Upper lobe of left lung (tissue), 6 donors: ENCODE measurements around the gene POLD1. TPM values are rescaled to one million over a fixed set of nuclear protein-coding genes. Genes with fewer than 3 reads are reported as not detected.
"Not testable (repeated sequence)": the region's sequence is repeated elsewhere in the genome, so short reads cannot be mapped to it uniquely, and the experiment has no call there.

ENCODE experiments used
- ATAC-seq, 2 donors: fragments of 200-7000 bp; cut with Tn5 transposase; one replicate each; pipeline ENCODE4 v1.9.1; 2022; ENCODE audit warnings: mild to moderate bottlenecking in 2 of 2, moderate library complexity in 2 of 2; ENCODE audit not compliant: low FRiP score in 2 of 2
- DNase-seq, 2 donors: peaks; one replicate each; pipeline ENCODE4 v3.0.0-alpha.2; 2019 to 2020
- H3K27ac ChIP-seq, 4 donors: fragments of 200-600 bp; sonication (generic); one replicate each; pipeline ENCODE4 v1.5.1; 2016 to 2019
- H3K27me3 ChIP-seq, 4 donors: fragments of 200-600 bp; sonication (generic); one replicate each; pipeline ENCODE4 v1.5.1; 2017 to 2019
- H3K36me3 ChIP-seq, 4 donors: fragments of 200-600 bp; sonication (generic); one replicate each; pipeline ENCODE4 v1.5.1; 2016 to 2019
- H3K4me1 ChIP-seq, 4 donors: fragments of 200-600 bp; sonication (generic); one replicate each; pipeline ENCODE4 v1.5.1; 2018 to 2019
- H3K4me3 ChIP-seq, 4 donors: fragments of 200-600 bp; sonication (generic); one replicate each; pipeline ENCODE4 v1.5.1; 2017 to 2019; ENCODE audit warnings: mild to moderate bottlenecking in 2 of 4, moderate library complexity in 1 of 4
- H3K9me3 ChIP-seq, 4 donors: fragments of 200-600 bp; sonication (generic); one replicate each; pipeline ENCODE4 v1.5.1; 2018 to 2019
- EP300 ChIP-seq, 4 donors: sonication (generic); formaldehyde crosslinking; IDR thresholded peaks; one replicate each; pipeline ENCODE4 v1.5.1; 2017; ENCODE audit warnings: antibody characterized with exemption in 4 of 4, control low read depth in 2 of 4
- POLR2A ChIP-seq, 4 donors: fragments of 450-650 bp; IDR thresholded peaks; one replicate each; pipeline ENCODE4 v1.5.1; 2016 to 2017; ENCODE audit warnings: antibody characterized with exemption in 4 of 4, mild to moderate bottlenecking in 2 of 4
- POLR2AphosphoS5 ChIP-seq, 2 donors: sonication (generic); formaldehyde crosslinking; IDR thresholded peaks; one replicate each; pipeline ENCODE4 v1.5.1; 2017; ENCODE audit warnings: antibody characterized with exemption in 2 of 2
- WGBS, 2 donors: methylation state at CpG; one replicate each; pipeline ENCODE4 v1.1.5; 2017 to 2018; 5-methylcytosine and 5-hydroxymethylcytosine counted together
- total RNA-seq, 6 donors: library from RNA; depleted of rRNA in 4 of 6; stranded (reverse); fragments of >200 nt in 4 of 6; gene quantifications; one replicate each; pipeline versions ENCODE4 v1.1.0 to v1.2.1, GENCODE V29; 2016 to 2021
- TF ChIP-seq, protein P1 (sequence below), 6 experiments: fragments of 450-650 bp in 4 of 6; fragments of 200-600 bp in 2 of 6; sonication (generic) in 2 of 6; IDR thresholded peaks; one replicate each; pipeline ENCODE4 v1.5.1; 2016 to 2019; ENCODE audit warnings: antibody characterized with exemption in 6 of 6
- donor health status: DM: no; HTN: no; CAD: no; lungs with moderate emphysema.
- donor health status: DM: no; HTN: yes; CAD: no; lungs with severe emphysema.

POLD1 gene
- total RNA-seq = 10 to 100 TPM; 20.5 to 66.0 (median 44.0) TPM

DNA sequence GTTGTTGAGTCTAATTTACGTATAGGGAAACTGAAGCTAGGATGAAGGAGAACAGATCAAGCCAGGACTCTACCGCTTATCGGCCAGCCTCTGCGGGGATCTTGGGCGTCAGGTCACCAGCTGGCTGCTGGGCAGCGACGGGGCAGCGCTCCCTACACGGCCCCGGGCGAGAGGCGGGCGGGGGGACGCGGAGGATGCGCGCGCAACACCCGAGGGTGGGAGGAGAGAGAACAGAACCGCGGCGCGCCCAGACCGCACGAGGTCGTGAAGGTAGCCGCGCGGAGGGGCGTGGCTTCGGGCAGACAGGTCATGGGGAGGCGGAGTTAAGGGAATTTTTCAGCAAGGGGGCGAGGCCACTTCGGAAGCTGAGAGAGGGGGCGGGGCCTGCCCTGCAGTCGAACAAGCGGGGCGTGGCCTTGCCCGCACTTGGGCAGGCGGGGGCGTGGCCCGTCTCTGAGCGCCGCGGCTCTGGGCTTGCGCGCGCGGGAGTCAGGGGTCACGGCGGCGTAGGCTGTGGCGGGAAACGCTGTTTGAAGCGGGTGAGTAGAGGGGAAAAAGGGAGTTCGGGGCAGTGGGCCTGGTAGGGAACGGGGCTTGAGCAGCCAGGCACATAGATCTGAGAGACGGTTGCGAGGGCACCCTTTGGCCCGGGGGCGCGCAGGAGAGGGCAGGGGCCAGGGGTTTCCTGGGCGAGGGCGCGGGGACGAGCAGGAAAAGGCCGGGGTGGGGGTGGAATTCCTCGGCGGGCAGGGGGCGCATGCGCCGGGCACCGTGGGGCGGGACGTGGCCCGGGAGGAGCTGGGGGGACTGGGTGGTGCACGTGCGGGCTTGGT, at the start of gene POLD1:
TSS of gene POLD1 (plus strand) at position 496 of the 833 bp plus-strand sequence. CDS start 14,505 bp downstream, outside the sequence.
- H3K4me3 ChIP-seq = peak within 1 kb of the TSS; percentile 64 to 72 (median 68)
- no peaks in the 10 kb centered on the region for H3K27me3 ChIP-seq
- ATAC-seq = peak; percentile 96 to 97
- no peaks in the 10 kb centered on the region for H3K9me3 ChIP-seq
- H3K27ac ChIP-seq = peak within 1 kb of the TSS; percentile 79 to 89 (median 88)
- peak; percentile 98 to 100 for DNase-seq
- peaks cover 19 to 42% (median 37%) of the 10 kb centered on the region in 4 donors for H3K36me3 ChIP-seq
- H3K4me1 ChIP-seq = peaks cover 13 to 44% (median 37%) of the 10 kb centered on the region in 4 donors
- TF ChIP-seq EP300 (IDR thresholded peaks at IDR 0.05) (peak in 1 of 4 donors; percentile 23), POLR2A (IDR thresholded peaks at IDR 0.05) (peak in 1 of 4 donors; percentile 77), POLR2AphosphoS5 (IDR thresholded peaks at IDR 0.05) (peak; percentile 55 to 64)
- TF ChIP-seq, protein P1, sequence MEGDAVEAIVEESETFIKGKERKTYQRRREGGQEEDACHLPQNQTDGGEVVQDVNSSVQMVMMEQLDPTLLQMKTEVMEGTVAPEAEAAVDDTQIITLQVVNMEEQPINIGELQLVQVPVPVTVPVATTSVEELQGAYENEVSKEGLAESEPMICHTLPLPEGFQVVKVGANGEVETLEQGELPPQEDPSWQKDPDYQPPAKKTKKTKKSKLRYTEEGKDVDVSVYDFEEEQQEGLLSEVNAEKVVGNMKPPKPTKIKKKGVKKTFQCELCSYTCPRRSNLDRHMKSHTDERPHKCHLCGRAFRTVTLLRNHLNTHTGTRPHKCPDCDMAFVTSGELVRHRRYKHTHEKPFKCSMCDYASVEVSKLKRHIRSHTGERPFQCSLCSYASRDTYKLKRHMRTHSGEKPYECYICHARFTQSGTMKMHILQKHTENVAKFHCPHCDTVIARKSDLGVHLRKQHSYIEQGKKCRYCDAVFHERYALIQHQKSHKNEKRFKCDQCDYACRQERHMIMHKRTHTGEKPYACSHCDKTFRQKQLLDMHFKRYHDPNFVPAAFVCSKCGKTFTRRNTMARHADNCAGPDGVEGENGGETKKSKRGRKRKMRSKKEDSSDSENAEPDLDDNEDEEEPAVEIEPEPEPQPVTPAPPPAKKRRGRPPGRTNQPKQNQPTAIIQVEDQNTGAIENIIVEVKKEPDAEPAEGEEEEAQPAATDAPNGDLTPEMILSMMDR (IDR thresholded peaks at IDR 0.05) = no peak
- 1% methylated on average over 29 to 54 of the region's 78 CpGs for WGBS, 2 donors

DNA sequence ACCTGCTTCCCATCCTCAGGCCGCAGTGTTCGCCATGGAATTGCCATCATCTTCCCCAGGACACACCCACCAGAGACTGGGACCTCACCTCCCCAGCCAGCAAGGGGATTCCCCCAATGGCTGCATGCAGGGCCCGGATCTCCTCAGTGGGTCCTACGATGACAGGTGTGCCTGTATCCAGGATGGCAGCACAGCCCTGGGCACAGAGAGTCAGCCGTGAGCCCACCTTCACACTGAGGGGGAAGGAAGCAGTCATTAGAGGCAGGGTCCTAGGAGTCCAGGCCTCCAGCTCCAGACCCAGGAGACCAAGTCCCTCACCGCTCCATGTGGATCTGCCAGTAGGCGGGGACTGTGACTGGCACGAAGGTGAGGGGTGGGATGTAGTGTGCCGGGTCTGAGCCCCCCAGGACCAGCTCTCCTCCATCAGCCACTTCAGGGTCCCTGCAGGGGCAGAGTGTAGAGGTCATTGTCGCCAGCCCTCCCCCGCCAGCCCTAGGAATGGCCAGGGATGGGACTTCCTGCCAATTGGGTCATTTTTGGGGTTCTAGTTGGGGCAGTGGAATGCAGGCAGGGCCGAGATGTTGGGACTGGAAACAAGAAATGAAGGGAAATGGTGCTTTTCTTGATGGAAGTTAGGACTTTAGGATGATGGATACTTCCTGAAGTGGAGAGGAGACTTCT, 49.3 kb upstream of the POLD1 start:
- H3K27me3 ChIP-seq = peaks cover 0 to 11% (median 1%) of the 10 kb centered on the region in 4 donors

DNA sequence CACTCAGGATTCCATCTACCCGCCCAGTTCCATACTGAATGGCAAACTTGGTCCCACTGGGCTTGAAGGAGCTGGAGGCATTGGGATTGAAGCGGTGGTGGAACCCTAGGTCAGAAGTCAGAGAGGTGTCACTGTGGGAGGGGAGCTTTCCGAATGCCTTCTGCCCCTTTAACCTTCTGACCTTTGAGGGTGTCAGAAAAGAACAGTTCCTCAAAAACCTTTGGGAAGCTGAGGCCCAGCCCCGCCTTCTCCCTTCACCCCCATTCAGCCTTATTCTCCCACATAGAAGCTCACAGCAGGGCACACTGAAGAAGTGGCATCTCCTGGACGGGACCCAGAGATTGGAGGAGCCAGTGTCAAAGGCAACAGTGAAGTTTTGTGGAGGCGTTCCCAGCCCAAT, 47.1 kb upstream of the POLD1 start:
- H3K27me3 ChIP-seq, H3K36me3 ChIP-seq, H3K9me3 ChIP-seq, H3K27ac ChIP-seq, H3K4me3 ChIP-seq, DNase-seq, ATAC-seq: not testable (repeated sequence)
- 90 to 93% methylated on average over 5 to 6 of the region's 6 CpGs for WGBS, 2 donors
- peaks cover 17 to 22% (median 22%) of the 10 kb centered on the region in 4 donors for H3K4me1 ChIP-seq

More for the DNA sequence above, 49.3 kb upstream of the POLD1 start:
- H3K4me3 ChIP-seq = no peak overlapping the region
- peaks cover 35 to 44% (median 39%) of the 10 kb centered on the region in 4 donors for H3K4me1 ChIP-seq
- DNase-seq (no peak), ATAC-seq (no peak)
- H3K36me3 ChIP-seq = no peaks in the 10 kb centered on the region
- H3K27ac ChIP-seq = no peak overlapping the region
- TF ChIP-seq, protein P1 (IDR thresholded peaks at IDR 0.05) = no peak
- TF ChIP-seq EP300 (IDR thresholded peaks at IDR 0.05) = no peak
- TF ChIP-seq POLR2AphosphoS5 (IDR thresholded peaks at IDR 0.05) = no peak
- no peak for TF ChIP-seq POLR2A (IDR thresholded peaks at IDR 0.05)
- peaks cover 0 to 3% (median 0%) of the 10 kb centered on the region in 4 donors for H3K9me3 ChIP-seq
- WGBS, 2 donors = 87 to 95% methylated on average over 7 to 12 of the region's 12 CpGs

DNA sequence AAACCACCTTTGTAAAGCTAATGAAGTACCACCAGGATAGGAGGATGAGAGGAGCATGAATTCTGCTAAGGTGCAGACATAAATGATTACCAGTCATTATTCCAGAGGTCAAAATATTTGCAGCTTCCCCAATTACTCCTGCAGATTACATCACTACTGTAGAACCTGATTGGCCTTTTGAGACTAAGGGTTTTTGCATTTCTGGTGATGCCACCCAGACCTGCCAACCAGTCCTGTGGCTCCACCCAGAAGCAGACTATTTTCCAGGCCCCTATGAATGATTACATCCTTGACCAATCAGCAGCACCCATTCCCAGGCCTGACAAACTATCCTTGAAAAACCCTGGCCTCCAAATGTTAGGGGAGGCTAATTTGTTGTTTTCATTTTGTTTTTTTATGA, 43.8 kb upstream of the POLD1 start:
- Histone ChIP-seq H3K27me3 (no peaks in the 10 kb centered on the region), H3K4me1 (peaks cover 0 to 6% (median 0%) of the 10 kb centered on the region in 4 donors), H3K9me3 (peaks cover 0 to 5% (median 2%) of the 10 kb centered on the region in 4 donors), H3K4me3 (no peak overlapping the region), H3K36me3 (no peaks in the 10 kb centered on the region), H3K27ac (no peak overlapping the region)
- no peak for ATAC-seq
- no peak for DNase-seq
- TF ChIP-seq, protein P1 (IDR thresholded peaks at IDR 0.05) = no peak
- TF ChIP-seq EP300 (IDR thresholded peaks at IDR 0.05) = no peak
- no peak for TF ChIP-seq POLR2A (IDR thresholded peaks at IDR 0.05)
- TF ChIP-seq POLR2AphosphoS5 (IDR thresholded peaks at IDR 0.05) = no peak

DNA sequence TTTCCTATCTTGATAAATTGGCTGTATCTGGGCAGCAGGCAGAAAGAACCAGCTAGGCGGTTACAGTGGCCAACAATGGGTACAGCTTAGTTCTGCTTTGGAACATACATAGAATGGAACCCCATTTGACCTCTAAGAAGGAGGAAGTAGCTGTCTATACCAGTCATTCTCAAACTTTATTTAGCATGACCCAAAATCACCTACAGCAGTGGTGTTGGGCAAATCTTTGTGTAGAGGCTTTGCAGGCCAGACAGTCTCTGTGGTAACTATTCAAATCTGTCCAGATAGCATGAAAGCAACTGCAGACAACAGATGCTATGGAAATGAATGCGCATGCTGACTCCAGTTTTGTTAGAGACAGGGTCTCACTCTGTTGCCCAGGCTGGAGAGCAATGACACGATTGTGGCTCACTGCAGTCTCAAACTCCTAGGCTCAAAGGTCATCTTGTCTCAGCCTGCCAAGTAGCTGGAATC, 43.0 kb upstream of the POLD1 start:
- Histone ChIP-seq H3K4me3 (no peak overlapping the region), H3K27ac (no peak overlapping the region), H3K36me3 (no peaks in the 10 kb centered on the region), H3K9me3 (peaks cover 0 to 7% (median 2%) of the 10 kb centered on the region in 4 donors), H3K27me3 (no peaks in the 10 kb centered on the region), H3K4me1 (peaks cover 0 to 6% (median 0%) of the 10 kb centered on the region in 4 donors)
- 70 to 76% methylated on average over 3 of the region's 3 CpGs for WGBS, 2 donors
- TF ChIP-seq, protein P1 (IDR thresholded peaks at IDR 0.05) = no peak
- TF ChIP-seq EP300 (IDR thresholded peaks at IDR 0.05) (no peak), POLR2AphosphoS5 (IDR thresholded peaks at IDR 0.05) (no peak), POLR2A (IDR thresholded peaks at IDR 0.05) (no peak)
- DNase-seq = no peak
- ATAC-seq = peak in 1 of 2 donors; percentile 79
